Parathyroid adenoma (tissue), 2 donors: Measurements from ENCODE around the gene ICAM4.
A peak's percentile ranks its signal among the peaks of the same experiment; 100 is the strongest.

ENCODE experiments used
- H2AFZ ChIP-seq: fragments of 300-600 bp; sonication (generic); one replicate; pipeline ENCODE4 v1.7.0; 2017; ENCODE audit warnings: antibody characterized with exemption, mild to moderate bottlenecking
- H3K27ac ChIP-seq: fragments of 300-600 bp; sonication (generic); one replicate; pipeline ENCODE4 v1.7.0; 2017
- H3K27me3 ChIP-seq: fragments of 300-600 bp; sonication (generic); one replicate; pipeline ENCODE4 v1.7.0; 2017; ENCODE audit warnings: low read length; ENCODE audit not compliant: control insufficient read depth, insufficient read depth
- H3K36me3 ChIP-seq: fragments of 300-600 bp; sonication (generic); one replicate; pipeline ENCODE4 v1.7.0; 2017; ENCODE audit warnings: low read length; ENCODE audit not compliant: control insufficient read depth, insufficient read depth
- H3K4me1 ChIP-seq: fragments of 300-600 bp; sonication (generic); one replicate; pipeline ENCODE4 v1.7.0; 2017; ENCODE audit warnings: control low read depth
- H3K4me2 ChIP-seq: fragments of 300-600 bp; sonication (generic); one replicate; pipeline ENCODE4 v1.7.0; 2017; ENCODE audit warnings: low read length
- H3K4me3 ChIP-seq: fragments of 300-600 bp; sonication (generic); one replicate; pipeline ENCODE4 v1.7.0; 2017; ENCODE audit warnings: low read depth, low read length
- H3K79me2 ChIP-seq: fragments of 300-600 bp; sonication (generic); one replicate; pipeline ENCODE4 v1.7.0; 2017; ENCODE audit warnings: control low read depth
- H3K9ac ChIP-seq: fragments of 300-600 bp; sonication (generic); one replicate; pipeline ENCODE4 v1.7.0; 2017; ENCODE audit warnings: mild to moderate bottlenecking
- H3K9me3 ChIP-seq: fragments of 300-600 bp; sonication (generic); one replicate; pipeline ENCODE4 v1.7.0; 2017; ENCODE audit warnings: low read length; ENCODE audit not compliant: control insufficient read depth
- CTCF ChIP-seq: fragments of 300-600 bp; sonication (generic); IDR thresholded peaks from one replicate; pipeline ENCODE4 v1.7.0; 2017; ENCODE audit warnings: antibody characterized with exemption, mild to moderate bottlenecking
- donor health status: primary hyperparathyroidism.

ICAM4 gene

GRCh38 chr19:10245189-10245939 lies 41.4 kb upstream of the ICAM4 start:
- no peak overlapping the region for H3K4me2 ChIP-seq
- no peaks in the 10 kb centered on the region for H3K79me2 ChIP-seq
- H3K9ac ChIP-seq, result no peak overlapping the region
- H3K9me3 ChIP-seq, result no peaks in the 10 kb centered on the region
- H3K4me1 ChIP-seq, result no peaks in the 10 kb centered on the region
- H2AFZ ChIP-seq, result no peak overlapping the region
- no peaks in the 10 kb centered on the region for H3K36me3 ChIP-seq
- no peak overlapping the region for H3K4me3 ChIP-seq
- H3K27ac ChIP-seq, result no peak overlapping the region
- TF ChIP-seq CTCF, result no peak
- no peaks in the 10 kb centered on the region for H3K27me3 ChIP-seq

DNA sequence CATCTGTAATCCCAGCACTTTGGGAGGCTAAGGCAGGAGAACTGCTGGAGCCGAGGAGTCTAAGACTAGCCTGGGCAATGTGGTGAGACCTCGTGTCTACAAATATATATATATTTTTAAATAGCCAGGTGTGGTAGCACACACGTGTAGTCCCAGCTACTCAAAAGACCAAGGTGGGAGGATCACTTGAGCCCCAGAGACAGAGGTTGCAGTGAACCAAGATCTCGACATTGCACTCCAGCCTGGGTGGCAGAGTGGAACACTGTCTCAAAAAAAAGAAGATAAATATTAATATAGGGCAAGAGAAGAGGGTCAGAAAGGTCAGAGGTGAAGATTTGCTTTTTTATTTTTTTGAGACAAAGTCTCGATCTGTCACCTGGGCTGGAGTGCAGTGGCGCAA lies 40.2 kb upstream of the ICAM4 start:
- H3K4me2 ChIP-seq, result no peak overlapping the region
- no peaks in the 10 kb centered on the region for H3K79me2 ChIP-seq
- H2AFZ ChIP-seq, result no peak overlapping the region
- H3K27ac ChIP-seq, result no peak overlapping the region
- H3K4me1 ChIP-seq, result no peaks in the 10 kb centered on the region
- H3K27me3 ChIP-seq, result no peaks in the 10 kb centered on the region
- no peak for TF ChIP-seq CTCF
- no peak overlapping the region for H3K4me3 ChIP-seq
- H3K9ac ChIP-seq, result no peak overlapping the region
- H3K9me3 ChIP-seq, result no peaks in the 10 kb centered on the region
- no peaks in the 10 kb centered on the region for H3K36me3 ChIP-seq

GRCh38 chr19:10251792-10252694 lies 34.7 kb upstream of the ICAM4 start, which contains the start of gene MRPL4:
Gene MRPL4 (plus strand): TSS chr19:10252214. CDS start chr19:10252254, 40 bp downstream.
- no peaks in the 10 kb centered on the region for H3K27me3 ChIP-seq
- peak within 1 kb of the TSS; percentile 90 for H2AFZ ChIP-seq
- no peaks in the 10 kb centered on the region for H3K36me3 ChIP-seq
- peak within 1 kb of the TSS; percentile 63 for H3K27ac ChIP-seq
- peak within 1 kb of the TSS; percentile 6 for H3K9ac ChIP-seq
- no peak for TF ChIP-seq CTCF
- peak within 1 kb of the TSS; percentile 99 for H3K4me2 ChIP-seq
- no peaks in the 10 kb centered on the region for H3K4me1 ChIP-seq
- no peaks in the 10 kb centered on the region for H3K79me2 ChIP-seq
- H3K9me3 ChIP-seq, result no peaks in the 10 kb centered on the region
- H3K4me3 ChIP-seq, result peak within 1 kb of the TSS; percentile 98

GRCh38 chr19:10252707-10253106 lies 34.0 kb upstream of the ICAM4 start:
- Histone ChIP-seq H3K9me3 (no peaks in the 10 kb centered on the region), H3K27ac (peak overlapping the region; percentile 63), H3K9ac (peak overlapping the region; percentile 6), H3K27me3 (no peaks in the 10 kb centered on the region), H3K4me1 (no peaks in the 10 kb centered on the region), H3K79me2 (no peaks in the 10 kb centered on the region), H3K4me3 (peak overlapping the region; percentile 98), H3K36me3 (no peaks in the 10 kb centered on the region), H3K4me2 (peak overlapping the region; percentile 99), H2AFZ (peak overlapping the region; percentile 90)
- TF ChIP-seq CTCF, result no peak
